CMK (cell line): ENCODE results near the gene SYT11.
"Not testable (repeated sequence)": the region's sequence is repeated elsewhere in the genome, so short reads cannot be mapped to it uniquely, and the experiment has no call there.

Experiments used
- DNase-seq: peaks from one replicate; pipeline ENCODE4 v3.0.0-alpha.2; 2010; ENCODE audit warnings: low read depth

Gene SYT11

GRCh38 chr1:155899683-155900082, 40.3 kb downstream of the SYT11 start:
- DNase-seq: no peak

- no peak for DNase-seq
These were observed 40.8 kb downstream of the SYT11 start for GRCh38 chr1:155900161-155900560.

- DNase-seq: no peak
These were observed 44.9 kb downstream of the SYT11 start for GRCh38 chr1:155904261-155904660.

GRCh38 chr1:155909894-155910293, 50.5 kb downstream of the SYT11 start:
- DNase-seq: no peak

- no peak for DNase-seq
These were observed 51.3 kb downstream of the SYT11 start for GRCh38 chr1:155910621-155911121.

- DNase-seq: peak; percentile 84
These were observed 52.0 kb downstream of the SYT11 start, which contains the start of gene RIT1 for GRCh38 chr1:155911156-155912055. RIT1 (minus strand) TSS chr1:155911349; CDS start chr1:155910761, 588 bp downstream.

GRCh38 chr1:155912056-155912536, 52.7 kb downstream of the SYT11 start:
- DNase-seq: no peak

- DNase-seq: no peak
These were observed 54.8 kb downstream of the SYT11 start for GRCh38 chr1:155913969-155914757.

GRCh38 chr1:155918660-155919059, 59.3 kb downstream of the SYT11 start:
- DNase-seq: no peak

- DNase-seq: no peak
These were observed 60.4 kb downstream of the SYT11 start for GRCh38 chr1:155919801-155920200.

- DNase-seq: no peak
These were observed 61.4 kb downstream of the SYT11 start for GRCh38 chr1:155920717-155921116.

- no peak for DNase-seq
These were observed 66.1 kb downstream of the SYT11 start for GRCh38 chr1:155925506-155925905.

GRCh38 chr1:155929057-155929456, 69.7 kb downstream of the SYT11 start:
- DNase-seq: no peak

GRCh38 chr1:155930725-155931124, 71.4 kb downstream of the SYT11 start:
- not testable (repeated sequence) for DNase-seq

- no peak for DNase-seq
These were observed 72.1 kb downstream of the SYT11 start for GRCh38 chr1:155931332-155932038.

- no peak for DNase-seq
These were observed 72.7 kb downstream of the SYT11 start for GRCh38 chr1:155932081-155932480.

GRCh38 chr1:155932487-155932886, 73.1 kb downstream of the SYT11 start:
- DNase-seq: no peak

- DNase-seq: no peak
These were observed 74.3 kb downstream of the SYT11 start for GRCh38 chr1:155933591-155934096.

GRCh38 chr1:155934097-155934935, 74.9 kb downstream of the SYT11 start, which contains the start of gene KHDC4:
KHDC4 (minus strand) TSS chr1:155934413; CDS start chr1:155934373, 40 bp downstream.
- DNase-seq: peak; percentile 97
